GM06990 (cell line): Measurements from ENCODE around the gene TTC31.
"Not testable (repeated sequence)": the region's sequence is repeated elsewhere in the genome, so short reads cannot be mapped to it uniquely, and the experiment has no call there.

Source experiments
- DNase-seq: peaks from one replicate; pipeline ENCODE4 v3.0.0-alpha.2; 2011; ENCODE audit not compliant: insufficient read length; ENCODE audit errors: extremely low read depth
- H3K27me3 ChIP-seq: replicated peaks from 2 replicates; pipeline ENCODE4 v1.6.0; 2011; ENCODE audit warnings: low read length; ENCODE audit not compliant: control insufficient read depth, insufficient read depth
- H3K36me3 ChIP-seq: 2 replicates; pipeline ENCODE4 v1.5.1; 2011; ENCODE audit warnings: low read length; ENCODE audit not compliant: control insufficient read depth, insufficient read depth
- H3K4me3 ChIP-seq: replicated peaks from 2 replicates; pipeline ENCODE4 v1.5.1; 2011; ENCODE audit warnings: low read depth, mild to moderate bottlenecking, control low read depth, low read length
- TF ChIP-seq, protein P1 (sequence below): IDR thresholded peaks from 2 replicates; pipeline ENCODE4 v1.5.1; 2011; ENCODE audit warnings: low read length, control low read depth, mild to moderate bottlenecking, inconsistent platforms; ENCODE audit not compliant: insufficient read depth, poor library complexity, severe bottlenecking

The TTC31 gene

DNA sequence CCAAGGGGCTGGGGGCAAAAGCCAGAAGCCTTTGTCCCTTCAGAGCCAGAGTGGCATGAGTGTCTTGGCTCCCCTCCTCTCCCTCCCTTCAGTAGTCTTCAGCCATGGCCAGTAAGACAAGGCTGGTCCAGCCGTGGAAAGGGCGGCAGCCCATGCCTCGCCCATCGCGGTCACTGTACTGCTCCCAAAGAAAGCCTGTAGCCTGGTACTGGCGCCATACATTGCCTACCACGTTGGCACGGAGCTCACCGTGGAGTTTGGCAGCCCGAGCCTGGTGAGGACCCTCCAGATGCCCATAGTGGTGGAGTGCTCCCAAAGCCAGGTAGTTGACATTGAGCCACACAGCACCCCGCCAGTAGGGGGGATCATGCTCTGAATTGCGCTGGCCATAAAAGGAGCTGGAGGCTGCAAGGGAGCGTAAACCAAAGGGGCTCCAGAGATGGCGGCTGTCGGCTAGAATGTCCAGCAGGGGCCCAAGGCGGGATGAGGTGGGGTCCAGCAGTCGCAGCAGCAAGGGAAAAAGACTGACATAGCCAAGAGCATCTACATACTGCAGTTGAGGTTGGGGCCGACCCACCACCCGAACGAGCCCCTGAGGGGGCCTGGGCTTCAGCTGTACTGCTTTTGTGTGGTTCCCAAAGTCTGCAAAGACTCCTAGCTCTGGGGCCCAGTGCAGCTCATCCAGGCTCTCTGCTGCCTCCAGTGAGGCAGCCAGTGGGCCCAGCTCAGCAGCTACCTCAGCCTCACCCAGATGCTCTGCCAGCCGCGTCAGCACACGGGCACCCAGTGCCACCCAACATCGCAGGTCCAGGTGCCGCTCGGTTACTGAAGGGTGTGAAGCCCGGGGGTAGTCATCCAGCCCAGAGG is 21.5 kb upstream of the TTC31 start:
- Histone ChIP-seq H3K36me3 (peaks cover 14% of the 10 kb centered on the region), H3K4me3 (no peak overlapping the region), H3K27me3 (no peaks in the 10 kb centered on the region)
- DNase-seq: no peak
- TF ChIP-seq, protein P1, sequence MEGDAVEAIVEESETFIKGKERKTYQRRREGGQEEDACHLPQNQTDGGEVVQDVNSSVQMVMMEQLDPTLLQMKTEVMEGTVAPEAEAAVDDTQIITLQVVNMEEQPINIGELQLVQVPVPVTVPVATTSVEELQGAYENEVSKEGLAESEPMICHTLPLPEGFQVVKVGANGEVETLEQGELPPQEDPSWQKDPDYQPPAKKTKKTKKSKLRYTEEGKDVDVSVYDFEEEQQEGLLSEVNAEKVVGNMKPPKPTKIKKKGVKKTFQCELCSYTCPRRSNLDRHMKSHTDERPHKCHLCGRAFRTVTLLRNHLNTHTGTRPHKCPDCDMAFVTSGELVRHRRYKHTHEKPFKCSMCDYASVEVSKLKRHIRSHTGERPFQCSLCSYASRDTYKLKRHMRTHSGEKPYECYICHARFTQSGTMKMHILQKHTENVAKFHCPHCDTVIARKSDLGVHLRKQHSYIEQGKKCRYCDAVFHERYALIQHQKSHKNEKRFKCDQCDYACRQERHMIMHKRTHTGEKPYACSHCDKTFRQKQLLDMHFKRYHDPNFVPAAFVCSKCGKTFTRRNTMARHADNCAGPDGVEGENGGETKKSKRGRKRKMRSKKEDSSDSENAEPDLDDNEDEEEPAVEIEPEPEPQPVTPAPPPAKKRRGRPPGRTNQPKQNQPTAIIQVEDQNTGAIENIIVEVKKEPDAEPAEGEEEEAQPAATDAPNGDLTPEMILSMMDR: peak; percentile 37

DNA sequence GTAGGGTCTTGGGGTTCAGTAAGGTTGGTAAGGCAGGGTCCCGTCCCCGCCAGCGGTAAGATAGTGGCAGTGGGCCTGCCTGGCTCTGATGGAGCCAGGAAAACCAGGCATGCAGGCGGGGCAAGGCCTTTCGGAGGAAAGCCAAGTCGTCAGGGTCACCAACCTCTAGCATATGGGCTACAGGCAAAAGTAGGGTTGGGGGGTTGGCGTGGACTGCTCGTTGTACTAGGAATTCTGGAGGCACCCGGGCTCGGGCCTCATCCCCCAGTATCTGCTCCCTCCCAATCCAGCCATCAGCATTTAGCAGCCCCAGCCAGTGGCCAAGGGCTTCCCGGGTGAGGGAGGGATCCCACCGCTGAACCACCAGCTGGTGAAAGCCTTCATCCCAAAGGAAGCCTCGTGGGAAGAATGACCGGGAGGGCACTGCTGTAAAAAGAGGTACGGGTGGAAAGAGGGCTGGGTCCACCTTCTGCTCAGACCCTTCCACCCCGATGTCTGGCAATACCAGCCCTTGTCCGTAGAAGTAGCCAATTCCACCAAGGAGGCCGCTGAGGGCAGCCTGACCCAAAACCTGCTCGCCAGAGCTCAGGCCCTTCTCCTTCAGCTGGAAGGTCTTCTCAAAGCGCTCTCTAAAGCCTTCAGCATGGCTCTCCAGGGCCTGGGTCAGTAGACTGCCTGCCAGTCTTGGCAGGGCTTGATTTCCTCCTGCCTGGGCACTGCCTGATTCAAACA is 20.7 kb upstream of the TTC31 start:
- no peak for DNase-seq
- Histone ChIP-seq H3K4me3 (no peak overlapping the region), H3K27me3 (no peaks in the 10 kb centered on the region), H3K36me3 (peaks cover 14% of the 10 kb centered on the region)
- TF ChIP-seq, protein P1: no peak

DNA sequence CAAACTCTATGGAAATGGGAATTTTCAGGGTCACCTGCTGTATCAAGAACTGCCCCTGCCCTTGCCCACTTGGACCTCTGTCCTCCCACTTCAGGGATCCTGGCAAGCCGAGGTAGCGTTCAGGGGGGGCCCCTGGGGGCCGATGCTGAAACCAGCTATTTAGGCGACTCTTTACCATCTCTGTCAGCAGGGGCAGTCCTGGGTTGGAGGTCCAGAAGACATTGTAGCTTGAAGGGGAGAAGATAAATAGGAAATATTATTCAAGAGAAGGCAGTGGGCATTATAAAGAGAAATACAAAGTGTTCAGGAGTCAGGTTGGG is 20.1 kb upstream of the TTC31 start:
- no peaks in the 10 kb centered on the region for H3K27me3 ChIP-seq
- TF ChIP-seq, protein P1: no peak
- no peak for DNase-seq
- H3K4me3 ChIP-seq: no peak overlapping the region
- H3K36me3 ChIP-seq: peaks cover 14% of the 10 kb centered on the region

DNA sequence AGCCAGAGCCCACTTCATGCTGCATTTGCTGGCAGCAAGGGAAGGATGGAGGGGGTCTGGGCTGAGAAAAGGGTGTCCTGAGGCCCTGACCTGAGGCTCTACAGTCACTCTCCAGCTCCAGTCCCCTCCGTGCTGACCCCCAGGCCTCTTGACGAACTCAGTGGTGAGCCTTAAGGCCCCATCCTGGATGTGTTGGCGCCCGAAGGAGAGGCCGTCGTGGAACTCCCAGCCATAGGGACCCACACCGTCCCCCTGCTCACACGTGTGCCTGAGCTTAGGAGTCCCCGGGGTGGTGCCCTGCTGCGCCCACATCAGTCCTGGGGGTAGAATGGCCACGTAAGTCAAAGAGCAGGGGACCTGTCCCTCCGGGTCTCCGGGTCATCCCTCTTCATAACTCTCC is 18.5 kb upstream of the TTC31 start:
- Histone ChIP-seq H3K4me3 (peak overlapping the region; percentile 94), H3K36me3 (peaks cover 14% of the 10 kb centered on the region), H3K27me3 (no peaks in the 10 kb centered on the region)
- DNase-seq: no peak
- TF ChIP-seq, protein P1: no peak

DNA sequence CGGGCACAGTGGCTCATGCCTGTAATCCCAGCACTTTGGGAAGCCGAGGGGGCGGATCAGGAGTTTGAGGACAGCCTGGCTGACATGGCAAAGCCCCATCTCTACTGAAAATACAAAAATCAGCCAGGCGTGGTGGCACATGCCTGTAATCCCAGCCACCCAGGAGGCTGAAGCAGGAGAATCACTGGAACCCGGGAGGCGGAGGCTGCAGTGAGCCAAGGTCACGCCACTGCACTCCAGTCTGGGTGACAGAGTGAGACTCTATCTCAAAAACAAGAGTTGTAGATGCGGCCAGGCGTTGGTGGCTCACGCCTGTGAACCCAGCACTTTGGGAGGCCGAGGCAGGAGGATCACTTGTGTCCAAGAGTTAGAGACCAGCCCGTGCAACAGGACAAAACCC is 12.1 kb upstream of the TTC31 start:
- H3K27me3 ChIP-seq, DNase-seq, H3K4me3 ChIP-seq, H3K36me3 ChIP-seq: not testable (repeated sequence)

DNA sequence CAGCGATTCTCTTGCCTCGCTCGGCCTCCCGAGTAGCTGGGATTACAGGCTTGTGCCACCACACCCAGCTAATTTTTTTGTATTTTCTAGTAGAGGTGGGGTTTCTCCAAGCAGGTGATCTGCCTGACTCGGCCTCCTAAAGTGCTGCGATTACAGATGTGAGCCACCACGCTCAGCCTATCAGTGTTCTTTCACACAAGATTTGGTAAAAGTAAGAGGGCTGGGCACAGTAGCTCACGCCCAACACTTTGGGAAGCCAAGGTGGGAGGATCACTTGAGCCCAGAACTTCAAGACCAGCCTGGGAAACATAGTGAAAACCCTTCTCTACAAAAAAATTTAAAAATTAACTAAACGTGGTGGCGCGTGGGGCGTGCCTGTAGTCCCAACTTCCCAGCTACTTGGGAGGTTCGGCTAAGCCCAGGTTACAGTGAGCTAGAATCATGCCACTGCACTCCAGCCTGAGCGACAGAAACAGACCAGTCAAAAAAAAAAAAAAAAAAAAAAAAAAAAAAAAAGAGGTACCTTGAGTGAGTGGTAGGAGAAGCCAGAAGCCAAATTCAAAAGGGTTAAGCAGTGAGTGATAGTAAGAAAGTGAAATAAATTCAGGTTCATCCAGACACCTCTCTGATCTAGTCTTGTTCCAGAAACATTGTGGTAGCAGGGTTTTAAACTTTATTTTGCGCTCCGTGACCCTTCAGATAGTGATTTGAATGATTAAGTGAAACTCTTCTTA is 11.4 kb upstream of the TTC31 start:
- H3K36me3 ChIP-seq: peaks cover 6% of the 10 kb centered on the region
- H3K4me3 ChIP-seq: peak overlapping the region; percentile 93
- DNase-seq: no peak
- no peaks in the 10 kb centered on the region for H3K27me3 ChIP-seq
- TF ChIP-seq, protein P1: no peak
